Measurements from ENCODE around the gene GUCA1A.

The GUCA1A gene

DNA sequence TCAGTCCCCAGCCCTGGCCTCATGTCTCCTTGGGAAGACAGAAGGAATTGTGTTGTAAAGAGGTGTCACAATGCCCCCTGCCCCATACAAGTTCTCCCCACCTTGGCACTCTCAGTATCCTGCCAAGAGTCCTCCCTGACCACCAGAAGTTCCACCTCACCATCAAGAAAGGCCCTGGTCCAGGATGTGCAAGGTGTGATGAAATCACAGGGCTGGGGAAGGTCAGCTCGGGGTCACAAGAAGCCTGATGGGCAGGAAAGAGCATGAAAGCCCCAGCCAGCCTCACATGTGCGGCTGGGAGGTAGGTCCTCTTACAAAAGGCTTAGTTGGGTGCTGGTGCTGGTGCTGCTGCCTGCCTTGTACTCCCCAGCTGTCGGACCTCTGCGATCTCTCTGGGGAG lies 17.9 kb upstream of the GUCA1A start:
- no peak for DNase-seq (ENCODE audit: low spot score)
- no peak overlapping the region for H3K27ac ChIP-seq
- no peak overlapping the region for H3K4me3 ChIP-seq
- TF ChIP-seq, protein P1, sequence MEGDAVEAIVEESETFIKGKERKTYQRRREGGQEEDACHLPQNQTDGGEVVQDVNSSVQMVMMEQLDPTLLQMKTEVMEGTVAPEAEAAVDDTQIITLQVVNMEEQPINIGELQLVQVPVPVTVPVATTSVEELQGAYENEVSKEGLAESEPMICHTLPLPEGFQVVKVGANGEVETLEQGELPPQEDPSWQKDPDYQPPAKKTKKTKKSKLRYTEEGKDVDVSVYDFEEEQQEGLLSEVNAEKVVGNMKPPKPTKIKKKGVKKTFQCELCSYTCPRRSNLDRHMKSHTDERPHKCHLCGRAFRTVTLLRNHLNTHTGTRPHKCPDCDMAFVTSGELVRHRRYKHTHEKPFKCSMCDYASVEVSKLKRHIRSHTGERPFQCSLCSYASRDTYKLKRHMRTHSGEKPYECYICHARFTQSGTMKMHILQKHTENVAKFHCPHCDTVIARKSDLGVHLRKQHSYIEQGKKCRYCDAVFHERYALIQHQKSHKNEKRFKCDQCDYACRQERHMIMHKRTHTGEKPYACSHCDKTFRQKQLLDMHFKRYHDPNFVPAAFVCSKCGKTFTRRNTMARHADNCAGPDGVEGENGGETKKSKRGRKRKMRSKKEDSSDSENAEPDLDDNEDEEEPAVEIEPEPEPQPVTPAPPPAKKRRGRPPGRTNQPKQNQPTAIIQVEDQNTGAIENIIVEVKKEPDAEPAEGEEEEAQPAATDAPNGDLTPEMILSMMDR (IDR thresholded peaks at IDR 0.05): no peak

DNA sequence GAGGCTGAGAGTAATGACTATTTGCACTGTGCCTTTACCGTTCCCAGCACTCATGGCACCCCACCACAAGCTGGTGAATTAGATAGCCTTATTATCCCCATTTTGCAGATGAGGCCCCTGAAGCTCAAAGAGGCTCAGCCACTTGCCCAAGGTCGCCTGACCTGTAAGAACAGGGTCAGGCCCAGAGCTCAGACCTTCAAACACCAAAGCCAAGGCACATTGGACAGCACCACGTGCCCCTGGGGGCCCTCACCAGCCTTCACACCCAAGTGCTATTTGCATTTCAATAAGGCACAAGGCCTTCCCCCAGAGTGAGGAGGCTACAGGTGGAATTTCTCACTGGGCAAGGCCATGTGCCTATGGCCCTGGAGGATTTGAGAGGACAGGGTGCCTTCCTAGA lies 16.5 kb upstream of the GUCA1A start:
- TF ChIP-seq, protein P1 (IDR thresholded peaks at IDR 0.05): no peak
- H3K27ac ChIP-seq: no peak overlapping the region
- no peak overlapping the region for H3K4me3 ChIP-seq
- DNase-seq (ENCODE audit: low spot score): no peak

DNA sequence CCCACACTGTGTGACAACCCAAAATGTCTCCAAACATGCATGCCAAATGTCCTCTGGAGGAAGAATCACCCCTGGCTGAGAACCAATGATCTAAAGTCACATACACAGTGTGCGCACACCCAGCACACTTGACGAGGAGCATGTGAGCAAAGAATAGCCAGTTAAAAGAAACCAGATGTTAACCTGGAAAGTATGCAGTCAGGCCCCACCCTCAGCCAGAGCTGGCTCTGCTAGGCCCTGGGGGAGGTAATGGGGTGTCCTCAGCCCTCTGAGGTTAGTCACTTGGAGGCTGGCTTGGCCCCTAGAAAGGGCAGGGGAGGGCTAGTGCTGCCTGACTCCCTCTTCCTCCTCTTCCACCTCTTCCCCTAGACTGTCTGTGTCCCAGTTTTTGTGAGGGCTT lies 15.2 kb upstream of the GUCA1A start:
- Histone ChIP-seq H3K4me3 (no peak overlapping the region), H3K27ac (no peak overlapping the region)
- TF ChIP-seq, protein P1 (IDR thresholded peaks at IDR 0.05): no peak
- DNase-seq (ENCODE audit: low spot score): no peak

- H3K4me3 ChIP-seq: no peak overlapping the region
- no peak overlapping the region for H3K27ac ChIP-seq
- TF ChIP-seq, protein P1 (IDR thresholded peaks at IDR 0.05): no peak
- no peak for DNase-seq (ENCODE audit: low spot score)
Measured at GRCh38 chr6:42158631-42159030, 14.5 kb upstream of the GUCA1A start.

DNA sequence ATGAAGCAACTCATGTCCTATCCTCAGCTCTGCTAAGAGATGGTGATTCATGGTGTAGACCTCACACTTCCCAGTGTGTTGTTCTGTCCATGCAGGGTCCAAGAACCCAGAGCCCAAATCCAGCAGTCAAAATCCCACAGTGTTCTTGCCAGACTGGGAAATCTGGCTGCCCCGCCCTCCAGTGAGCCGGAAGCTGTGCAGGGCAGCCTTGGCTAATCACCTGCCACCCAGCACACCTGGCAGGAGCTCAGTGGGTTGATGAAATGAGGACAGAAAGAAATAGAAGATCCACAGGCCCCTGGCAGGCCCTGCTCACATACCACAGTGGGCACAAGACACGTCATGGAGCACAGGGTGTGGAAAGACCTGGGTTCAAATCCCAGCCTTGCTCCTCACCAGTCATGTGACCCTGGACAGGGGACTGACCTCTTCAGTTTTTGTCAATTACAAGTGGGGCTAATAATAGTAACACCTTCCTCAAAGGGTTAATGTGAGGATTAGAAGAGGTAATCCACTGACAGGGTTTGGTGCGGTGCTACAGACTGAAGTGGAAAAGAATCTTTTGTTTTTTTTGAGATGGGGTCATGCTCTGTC lies 13.6 kb upstream of the GUCA1A start:
- H3K27ac ChIP-seq: no peak overlapping the region

DNA sequence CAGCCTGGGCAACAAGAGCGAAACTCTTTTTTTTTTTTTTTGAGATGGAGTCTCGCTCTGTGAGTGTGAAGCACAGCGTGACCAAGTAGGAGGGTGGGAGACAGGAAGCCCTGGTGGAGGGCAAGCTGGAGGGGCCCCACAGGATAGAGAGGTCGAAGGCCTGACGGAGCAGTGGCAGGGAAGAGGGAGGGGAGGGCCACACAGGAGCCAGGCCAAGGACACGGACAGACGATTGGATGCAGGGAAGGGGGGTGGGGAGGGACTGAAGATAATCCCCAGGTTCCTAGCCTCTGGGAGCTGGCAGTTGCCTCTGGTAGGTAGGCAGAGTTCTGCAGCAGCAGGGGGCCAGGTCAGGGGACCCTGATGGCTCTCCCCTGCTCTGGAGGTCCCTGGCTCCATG lies 10.8 kb upstream of the GUCA1A start:
- no peak for DNase-seq (ENCODE audit: low spot score)
- H3K4me3 ChIP-seq: no peak overlapping the region
- no peak overlapping the region for H3K27ac ChIP-seq
- TF ChIP-seq, protein P1 (IDR thresholded peaks at IDR 0.05): no peak

More for the DNA sequence above, 13.6 kb upstream of the GUCA1A start:
- H3K4me3 ChIP-seq: no peak overlapping the region
- TF ChIP-seq, protein P1 (IDR thresholded peaks at IDR 0.05): no peak
- DNase-seq (ENCODE audit: low spot score): no peak

DNA sequence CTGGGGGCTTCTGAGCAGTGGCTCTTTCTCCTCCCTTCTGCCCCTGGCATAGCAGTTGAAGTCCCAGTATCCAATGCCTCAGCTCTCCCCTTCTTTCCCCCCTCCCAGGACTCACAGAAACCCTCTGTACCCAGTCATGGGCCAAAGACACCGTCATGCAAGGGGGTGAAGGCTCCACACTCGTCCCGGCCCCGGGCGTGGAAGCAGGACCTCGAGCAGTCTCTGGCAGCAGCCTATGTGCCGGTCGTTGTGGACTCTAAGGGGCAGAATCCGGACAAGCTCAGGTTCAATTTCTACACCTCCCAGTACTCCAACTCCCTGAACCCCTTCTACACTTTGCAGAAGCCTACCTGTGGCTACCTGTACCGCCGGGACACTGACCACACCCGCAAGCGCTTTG lies 10.4 kb upstream of the GUCA1A start:
- Histone ChIP-seq H3K27ac (no peak overlapping the region), H3K4me3 (no peak overlapping the region)
- DNase-seq (ENCODE audit: low spot score): no peak
- TF ChIP-seq, protein P1 (IDR thresholded peaks at IDR 0.05): no peak
